Stimulated activated CD8-positive, alpha-beta memory T cell treated with anti-CD3 and anti-CD28 coated beads, Interleukin-4, amount 100 ng/mL, for 48 hours (primary cell): ENCODE data around the gene PRX.
A peak's percentile ranks its signal among the peaks of the same experiment; 100 is the strongest.

Source experiments
- DNase-seq: peaks from one replicate; pipeline ENCODE4 v3.0.0-alpha.2; 2020

PRX gene

GRCh38 chr19:40363069-40363468 is 50.1 kb downstream of the PRX start:
- DNase-seq = no peak

DNA sequence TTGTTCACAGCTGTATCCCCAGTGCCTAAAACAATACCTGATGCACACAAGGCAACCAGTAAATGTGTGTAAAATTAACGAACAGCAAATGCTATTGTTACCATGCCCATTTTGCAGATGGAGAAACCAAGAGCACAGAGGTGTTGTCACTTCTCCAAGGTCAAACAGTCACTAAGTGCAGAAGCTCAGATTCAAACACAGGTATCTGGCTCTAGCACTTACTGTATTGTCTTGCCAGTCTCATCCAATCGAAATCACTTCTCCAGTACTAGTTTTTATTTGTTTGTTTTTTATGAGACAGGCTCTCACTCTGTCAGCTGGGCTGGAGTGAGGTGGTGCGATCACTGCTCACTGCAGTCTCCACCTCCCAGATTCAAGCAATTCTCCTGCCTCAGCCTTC is 51.0 kb downstream of the PRX start:
- DNase-seq = no peak

- DNase-seq = no peak
These were observed 52.4 kb downstream of the PRX start for GRCh38 chr19:40360708-40361241.

DNA sequence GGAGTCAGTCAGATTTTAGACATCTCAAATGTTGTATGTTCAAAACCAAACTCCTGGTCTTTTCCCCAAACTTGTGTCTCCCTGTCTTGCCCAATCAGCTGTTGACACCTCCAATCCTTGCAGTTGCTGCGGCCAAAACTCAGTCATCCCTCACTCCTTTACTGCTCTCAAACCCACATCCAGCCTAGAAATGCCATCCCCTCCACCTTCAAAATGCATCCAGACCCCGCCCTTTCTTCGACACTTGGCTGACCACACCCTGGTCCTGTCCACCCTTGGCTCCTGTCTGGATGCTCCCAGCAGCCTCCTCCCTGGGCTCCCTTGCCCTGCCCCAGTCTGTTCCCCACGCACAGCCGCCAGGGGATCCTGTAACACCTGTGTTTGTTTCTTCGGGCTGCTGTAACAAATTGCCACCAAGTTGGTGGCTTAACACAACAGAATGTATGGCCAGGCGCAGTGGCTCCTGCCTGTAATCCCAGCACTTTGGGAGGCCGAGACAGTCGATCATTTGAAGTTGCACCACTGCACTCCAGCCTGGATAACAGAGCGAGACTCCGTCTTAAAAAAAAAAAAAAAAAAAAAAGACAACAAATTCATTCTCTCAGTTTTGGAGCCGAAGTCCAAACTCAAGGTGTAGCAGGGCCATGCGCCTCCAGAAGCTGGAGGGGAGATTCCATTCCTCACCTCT is 53.0 kb downstream of the PRX start:
- no peak for DNase-seq

- DNase-seq = no peak
These were observed 54.4 kb downstream of the PRX start for GRCh38 chr19:40358773-40359172.

DNA sequence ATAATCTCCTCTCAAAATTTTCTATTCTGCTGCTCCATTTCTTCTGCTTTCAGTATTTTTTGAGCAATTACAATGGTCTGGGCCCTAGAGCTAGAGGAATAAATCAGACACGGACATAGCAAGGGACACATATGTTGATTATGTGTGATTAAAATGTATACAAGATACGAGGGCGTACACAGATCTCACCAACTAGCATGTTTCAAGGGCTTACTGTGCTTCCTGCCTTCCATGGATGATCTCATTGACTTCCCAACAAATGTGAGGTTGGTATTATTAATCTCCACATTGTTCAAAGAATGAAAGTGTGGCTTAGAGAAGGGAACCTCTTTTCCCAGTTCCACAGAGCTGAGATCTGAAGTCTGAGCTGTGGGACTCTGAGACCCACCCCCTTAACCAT is 55.5 kb downstream of the PRX start:
- no peak for DNase-seq

GRCh38 chr19:40356681-40357595 is 56.2 kb downstream of the PRX start:
- no peak for DNase-seq

GRCh38 chr19:40355975-40356680 is 57.0 kb downstream of the PRX start:
- no peak for DNase-seq

DNA sequence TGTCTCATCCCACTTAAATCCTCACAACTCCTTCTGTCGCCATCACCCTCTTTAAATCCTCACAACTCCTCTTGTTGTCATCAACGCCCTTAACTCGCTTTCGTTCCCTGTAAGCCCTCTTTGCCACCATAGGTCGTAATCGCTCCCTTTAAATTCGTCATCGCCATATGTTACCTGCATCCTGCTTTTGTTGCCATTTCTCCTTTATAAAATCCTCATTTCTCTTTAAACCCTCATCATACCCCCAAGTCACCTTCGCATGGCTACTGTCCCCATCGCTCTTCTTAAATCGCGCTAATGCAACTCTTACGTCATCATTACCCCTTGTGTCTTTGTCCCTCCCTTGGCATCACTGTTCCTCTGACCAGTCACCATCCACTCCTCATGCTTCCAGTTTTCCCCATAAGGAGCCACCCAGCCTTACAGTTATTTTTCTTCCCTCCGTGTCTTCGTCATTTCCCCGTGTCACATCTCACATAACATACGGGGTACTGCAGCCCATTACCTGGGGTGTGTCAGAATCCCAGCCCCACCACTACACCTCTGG is 64.1 kb downstream of the PRX start:
- DNase-seq = no peak

DNA sequence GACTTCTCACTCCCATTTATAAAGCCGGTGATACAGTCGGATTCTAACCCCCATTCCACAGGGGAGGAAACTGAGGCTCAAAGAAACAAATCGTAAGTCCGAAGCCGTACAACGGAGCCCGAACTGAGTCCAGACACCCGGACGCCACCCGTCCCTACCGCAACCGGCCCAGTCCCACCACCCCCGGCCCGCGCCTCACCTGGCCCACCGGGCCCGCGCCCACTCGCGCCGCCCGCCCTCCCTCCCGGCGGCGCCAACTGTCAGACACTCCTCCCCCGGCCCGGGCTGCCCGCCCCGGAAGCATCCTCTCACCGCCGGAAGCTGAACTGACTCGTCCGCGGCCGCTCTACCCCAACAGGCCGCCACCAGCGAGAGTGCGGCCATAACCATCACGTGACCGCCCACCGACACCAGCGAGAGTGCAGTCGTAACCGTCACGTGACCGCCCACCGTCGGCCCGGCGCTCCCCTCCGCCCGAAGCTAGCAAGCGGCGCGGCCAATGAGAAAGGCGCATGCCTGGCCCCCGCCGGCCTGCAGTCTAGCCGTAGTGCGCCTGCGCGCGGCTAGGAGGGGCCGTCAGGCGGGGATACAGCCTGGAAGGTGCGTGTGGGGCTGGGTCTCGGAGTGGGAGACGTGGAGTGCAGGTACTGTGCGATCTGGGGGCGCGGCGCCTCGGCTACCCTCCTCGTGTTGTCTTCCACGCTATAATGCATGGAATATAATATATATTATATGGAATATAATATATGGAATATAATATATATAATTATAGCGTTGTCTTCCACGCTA is 64.9 kb downstream of the PRX start, which contains the start of the genes C19orf47 and PLD3:
Gene C19orf47 (minus strand): TSS at position 273 of the 789 bp plus-strand sequence. CDS start 6,540 bp downstream, outside the sequence.
Gene PLD3 (plus strand): TSS at position 571 of the 789 bp plus-strand sequence. CDS start 17,789 bp downstream, outside the sequence.
- peak; percentile 98 for DNase-seq

- DNase-seq = no peak
These were observed 68.8 kb downstream of the PRX start for GRCh38 chr19:40344422-40344821.
